GM19043 (cell line): ENCODE results near the gene IL22RA2.
"Not testable (repeated sequence)": the region's sequence is repeated elsewhere in the genome, so short reads cannot be mapped to it uniquely, and the experiment has no call there.

Experiments used
- ATAC-seq: cut with Tn5 transposase; IDR thresholded peaks from one replicate; pipeline ENCODE4 v1.9.1; 2021; ENCODE audit warnings: low read depth; ENCODE audit not compliant: unreplicated experiment

Gene IL22RA2

GRCh38 chr6:137173501-137173900, at the start of gene IL22RA2:
Gene IL22RA2, minus strand, starts transcription at chr6:137173644. Its CDS starts 11,895 bp downstream, at chr6:137161749.
- no peak for ATAC-seq

GRCh38 chr6:137222381-137222780, 48.9 kb upstream of the IL22RA2 start:
- ATAC-seq: no peak

GRCh38 chr6:137219664-137220252, 46.3 kb upstream of the IL22RA2 start:
- ATAC-seq: peak; percentile 4

GRCh38 chr6:137218917-137219663, 45.6 kb upstream of the IL22RA2 start, which contains the start of gene IFNGR1:
Gene IFNGR1, minus strand, starts transcription at chr6:137219385. Its CDS starts 58 bp downstream, at chr6:137219327.
- ATAC-seq: peak; percentile 83

- peak; percentile 25 for ATAC-seq
Measured at GRCh38 chr6:137218473-137218916, 45.1 kb upstream of the IL22RA2 start.

- no peak for ATAC-seq
Measured at GRCh38 chr6:137217801-137218472, 44.5 kb upstream of the IL22RA2 start.

- no peak for ATAC-seq
Measured at GRCh38 chr6:137216875-137217553, 43.6 kb upstream of the IL22RA2 start.

GRCh38 chr6:137216106-137216505, 42.7 kb upstream of the IL22RA2 start:
- ATAC-seq: no peak

GRCh38 chr6:137215630-137216029, 42.2 kb upstream of the IL22RA2 start:
- not testable (repeated sequence) for ATAC-seq

GRCh38 chr6:137214931-137215330, 41.5 kb upstream of the IL22RA2 start:
- ATAC-seq: no peak

- ATAC-seq: no peak
Measured at GRCh38 chr6:137213813-137214212, 40.4 kb upstream of the IL22RA2 start.

- ATAC-seq: no peak
Measured at GRCh38 chr6:137213331-137213740, 39.9 kb upstream of the IL22RA2 start.

- no peak for ATAC-seq
Measured at GRCh38 chr6:137211910-137212309, 38.5 kb upstream of the IL22RA2 start.

GRCh38 chr6:137210903-137211302, 37.5 kb upstream of the IL22RA2 start:
- ATAC-seq: no peak

- no peak for ATAC-seq
Measured at GRCh38 chr6:137208279-137208678, 34.8 kb upstream of the IL22RA2 start.

- not testable (repeated sequence) for ATAC-seq
Measured at GRCh38 chr6:137207457-137207856, 34.0 kb upstream of the IL22RA2 start.

GRCh38 chr6:137206577-137206976, 33.1 kb upstream of the IL22RA2 start:
- ATAC-seq: no peak

GRCh38 chr6:137203256-137203655, 29.8 kb upstream of the IL22RA2 start:
- ATAC-seq: no peak

GRCh38 chr6:137202078-137202477, 28.6 kb upstream of the IL22RA2 start:
- no peak for ATAC-seq

GRCh38 chr6:137201006-137201405, 27.6 kb upstream of the IL22RA2 start:
- ATAC-seq: no peak

- no peak for ATAC-seq
Measured at GRCh38 chr6:137200288-137200687, 26.8 kb upstream of the IL22RA2 start.
